Erythroblast (primary cell): ENCODE measurements around the gene CENATAC.

Experiments
- GATA1 ChIP-seq: IDR thresholded peaks from 2 replicates; pipeline ENCODE4 v1.6.1; 2011; ENCODE audit warnings: low read depth, mild to moderate bottlenecking, control low read depth, low read length, moderate library complexity
- POLR2A ChIP-seq: IDR thresholded peaks from 2 replicates; pipeline ENCODE4 v1.6.1; 2011; ENCODE audit warnings: mild to moderate bottlenecking, low read length

DNA sequence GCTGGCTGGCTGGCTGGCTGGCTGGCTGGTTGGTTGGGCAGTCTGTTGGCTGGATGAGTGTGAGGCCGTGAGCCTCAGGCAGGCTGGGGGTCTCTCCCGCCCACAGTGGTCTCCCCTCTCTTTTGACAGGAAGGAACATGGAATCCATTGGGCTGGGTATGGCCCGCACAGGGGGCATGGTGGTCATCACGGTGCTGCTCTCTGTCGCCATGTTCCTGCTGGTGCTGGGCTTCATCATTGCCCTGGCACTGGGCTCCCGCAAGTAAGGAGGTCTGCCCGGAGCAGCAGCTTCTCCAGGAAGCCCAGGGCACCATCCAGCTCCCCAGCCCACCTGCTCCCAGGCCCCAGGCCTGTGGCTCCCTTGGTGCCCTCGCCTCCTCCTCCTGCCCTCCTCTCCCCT, 40.0 kb upstream of the CENATAC start:
- TF ChIP-seq GATA1, result no peak
- no peak for TF ChIP-seq POLR2A
